ENCODE results near the gene CNTRL. TPM values are rescaled to one million over a fixed set of nuclear protein-coding genes. Genes with fewer than 3 reads are reported as not detected.

The CNTRL gene
- total and polyA plus RNA-seq, 2 donors (not counting 1 experiment from before 2014, with no cell fraction given): 3.8 to 6.8 TPM

DNA sequence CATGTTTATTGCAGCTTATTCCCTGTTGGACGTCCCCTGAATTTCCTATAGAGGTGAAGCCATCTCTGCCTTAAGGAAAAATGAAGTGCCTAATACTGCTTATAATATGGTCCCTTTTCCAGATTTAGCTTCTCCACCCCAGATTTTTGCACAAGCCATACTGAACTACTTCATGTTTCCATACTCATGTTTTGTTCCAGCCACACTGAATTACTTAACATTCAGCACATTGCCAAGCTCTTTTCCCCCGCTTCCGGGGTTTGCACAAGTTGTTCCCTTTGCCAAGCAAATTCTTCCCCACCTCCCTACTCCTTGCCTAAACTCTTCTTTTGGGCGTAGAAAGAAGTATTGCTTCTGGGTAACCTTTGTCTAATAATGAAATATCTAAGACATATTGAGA lies 1.7 kb upstream of the CNTRL start:
- H3K9ac ChIP-seq (ENCODE audit: insufficient read depth, low read length): no peak overlapping the region
- peak overlapping the region; percentile 37 for H2AFZ ChIP-seq (ENCODE audit: low read length)
- TF ChIP-seq EZH2 (IDR thresholded peaks at IDR 0.05; ENCODE audit: low read length, missing control alignments) (no peak), CTCF (conservative IDR thresholded peaks at IDR 0.05 in 1 of 2, IDR thresholded peaks at IDR 0.05 in 1 of 2; ENCODE audit: low read depth in 1 of 2, low read length in 2 of 2) (no peak)
- no peaks in the 10 kb centered on the region for H3K9me3 ChIP-seq (ENCODE audit: control insufficient read depth, insufficient read depth, low read depth, low read length)
- no peaks in the 10 kb centered on the region for H4K20me1 ChIP-seq (ENCODE audit: control insufficient read depth, extremely low read depth, insufficient read depth, low read length)
- no peaks in the 10 kb centered on the region for H3K79me2 ChIP-seq (ENCODE audit: control insufficient read depth, insufficient read depth, low read length)
- H3K4me2 ChIP-seq (ENCODE audit: extremely low read depth, insufficient read depth, low read length): peak overlapping the region; percentile 9
- peak overlapping the region in 2 of 4 experiments; percentile 21 to 26 for H3K4me3 ChIP-seq (replicated peaks in 1 of 4; ENCODE audit: control extremely low read depth in 1 of 4, insufficient read depth in 1 of 4, low read depth in 3 of 4, low read length in 4 of 4)
- no peaks in the 10 kb centered on the region for H3K27me3 ChIP-seq (ENCODE audit: control insufficient read depth, insufficient read depth, low read length)
- H3K27ac ChIP-seq (ENCODE audit: insufficient read depth, low read length): no peak overlapping the region
- no peaks in the 10 kb centered on the region for H3K4me1 ChIP-seq (ENCODE audit: control insufficient read depth, extremely low read depth, insufficient read depth, low read length)
- H3K36me3 ChIP-seq (ENCODE audit: control insufficient read depth, insufficient read depth, low read length): no peaks in the 10 kb centered on the region
- DNase-seq (ENCODE audit: low read depth in 2 of 2): peak; percentile 56 to 89

GRCh38 chr9:121075251-121076036 lies 689 bp downstream of the CNTRL start:
- Histone ChIP-seq H3K27me3 (ENCODE audit: control insufficient read depth, insufficient read depth, low read length) (no peaks in the 10 kb centered on the region), H3K9ac (ENCODE audit: insufficient read depth, low read length) (peak overlapping the region; percentile 96), H3K79me2 (ENCODE audit: control insufficient read depth, insufficient read depth, low read length) (no peaks in the 10 kb centered on the region), H3K4me1 (ENCODE audit: control insufficient read depth, extremely low read depth, insufficient read depth, low read length) (no peaks in the 10 kb centered on the region), H3K4me2 (ENCODE audit: extremely low read depth, insufficient read depth, low read length) (peak overlapping the region; percentile 84), H2AFZ (ENCODE audit: low read length) (peak overlapping the region; percentile 99), H4K20me1 (ENCODE audit: control insufficient read depth, extremely low read depth, insufficient read depth, low read length) (no peaks in the 10 kb centered on the region), H3K36me3 (ENCODE audit: control insufficient read depth, insufficient read depth, low read length) (no peaks in the 10 kb centered on the region), H3K9me3 (ENCODE audit: control insufficient read depth, insufficient read depth, low read depth, low read length) (no peaks in the 10 kb centered on the region), H3K27ac (ENCODE audit: insufficient read depth, low read length) (peak overlapping the region; percentile 96), H3K4me3 (replicated peaks in 1 of 4; ENCODE audit: control extremely low read depth in 1 of 4, insufficient read depth in 1 of 4, low read depth in 3 of 4, low read length in 4 of 4) (peak overlapping the region; percentile 68 to 90 (median 86))
- no peak for TF ChIP-seq CTCF (conservative IDR thresholded peaks at IDR 0.05 in 1 of 2, IDR thresholded peaks at IDR 0.05 in 1 of 2; ENCODE audit: low read depth in 1 of 2, low read length in 2 of 2)
- no peak for TF ChIP-seq EZH2 (IDR thresholded peaks at IDR 0.05; ENCODE audit: low read length, missing control alignments)
- peak in 1 of 2 donors; percentile 12 for DNase-seq (ENCODE audit: low read depth in 2 of 2)

- no peaks in the 10 kb centered on the region for H3K27me3 ChIP-seq (ENCODE audit: control insufficient read depth, insufficient read depth, low read length)
- no peak overlapping the region for H3K9ac ChIP-seq (ENCODE audit: insufficient read depth, low read length)
- H4K20me1 ChIP-seq (ENCODE audit: control insufficient read depth, extremely low read depth, insufficient read depth, low read length): no peaks in the 10 kb centered on the region
- no peaks in the 10 kb centered on the region for H3K9me3 ChIP-seq (ENCODE audit: control insufficient read depth, insufficient read depth, low read depth, low read length)
- TF ChIP-seq CTCF (conservative IDR thresholded peaks at IDR 0.05 in 1 of 2, IDR thresholded peaks at IDR 0.05 in 1 of 2; ENCODE audit: low read depth in 1 of 2, low read length in 2 of 2) (no peak), EZH2 (IDR thresholded peaks at IDR 0.05; ENCODE audit: low read length, missing control alignments) (no peak)
- no peak overlapping the region for H2AFZ ChIP-seq (ENCODE audit: low read length)
- no peak overlapping the region for H3K27ac ChIP-seq (ENCODE audit: insufficient read depth, low read length)
- H3K4me3 ChIP-seq (replicated peaks in 1 of 4; ENCODE audit: control extremely low read depth in 1 of 4, insufficient read depth in 1 of 4, low read depth in 3 of 4, low read length in 4 of 4): no peak overlapping the region
- DNase-seq (ENCODE audit: low read depth in 2 of 2): no peak
- no peaks in the 10 kb centered on the region for H3K79me2 ChIP-seq (ENCODE audit: control insufficient read depth, insufficient read depth, low read length)
- no peak overlapping the region for H3K4me2 ChIP-seq (ENCODE audit: extremely low read depth, insufficient read depth, low read length)
- no peaks in the 10 kb centered on the region for H3K4me1 ChIP-seq (ENCODE audit: control insufficient read depth, extremely low read depth, insufficient read depth, low read length)
- no peaks in the 10 kb centered on the region for H3K36me3 ChIP-seq (ENCODE audit: control insufficient read depth, insufficient read depth, low read length)
These were observed 7.3 kb downstream of the CNTRL start for GRCh38 chr9:121082075-121082474.
